Measurements from ENCODE around the gene SLC2A9.

GRCh38 chr4:9996319-9997110, 24.8 kb downstream of the SLC2A9 start:
- TF ChIP-seq POLR2A (IDR thresholded peaks at IDR 0.05) (no peak), CTCF (IDR thresholded peaks at IDR 0.05) (no peak)
